Erythroblast (primary cell): ENCODE data around the gene SLC36A4.
A peak's percentile ranks its signal among the peaks of the same experiment; 100 is the strongest.
"Not testable (repeated sequence)": the region's sequence is repeated elsewhere in the genome, so short reads cannot be mapped to it uniquely, and the experiment has no call there.

Source experiments
- DNase-seq, 2 experiments: peaks; one replicate each; lab custom pipeline; 2025; lab: John Stamatoyannopoulos, UW
- GATA1 ChIP-seq: IDR thresholded peaks from 2 replicates; pipeline ENCODE4 v1.6.1; 2011; ENCODE audit warnings: low read depth, mild to moderate bottlenecking, control low read depth, low read length, moderate library complexity
- POLR2A ChIP-seq: IDR thresholded peaks from 2 replicates; pipeline ENCODE4 v1.6.1; 2011; ENCODE audit warnings: mild to moderate bottlenecking, low read length

The SLC36A4 gene

DNA sequence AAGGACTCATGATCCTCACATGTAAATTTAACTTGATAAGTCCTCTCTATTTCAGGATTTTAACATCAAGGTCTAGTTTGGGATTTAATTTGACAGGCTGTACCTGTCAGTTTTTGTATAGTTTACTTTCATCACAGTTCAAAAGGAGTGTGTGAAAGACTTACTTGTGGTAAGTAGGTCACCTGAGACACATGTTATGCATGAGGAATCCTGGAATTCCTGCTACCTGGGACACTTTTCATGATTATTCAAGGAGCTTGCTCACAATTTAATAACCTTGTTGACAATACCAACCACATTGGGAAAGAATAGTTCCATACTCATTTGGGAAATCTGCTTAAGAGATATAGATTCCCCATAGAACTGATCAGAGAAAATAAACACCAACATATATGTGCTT is 15.8 kb upstream of the SLC36A4 start:
- no peak for TF ChIP-seq GATA1
- no peak for TF ChIP-seq POLR2A
- DNase-seq, result no peak

- DNase-seq, result no peak
Observed at GRCh38 chr11:93212094-93212493, 14.3 kb upstream of the SLC36A4 start.

GRCh38 chr11:93209466-93209865 is 11.7 kb upstream of the SLC36A4 start:
- no peak for DNase-seq
- TF ChIP-seq POLR2A (no peak), GATA1 (no peak)

More at GRCh38 chr11:93212094-93212493, 14.3 kb upstream of the SLC36A4 start:
- no peak for TF ChIP-seq POLR2A
- no peak for TF ChIP-seq GATA1

GRCh38 chr11:93208663-93209270 is 11.0 kb upstream of the SLC36A4 start:
- no peak for TF ChIP-seq POLR2A
- TF ChIP-seq GATA1, result no peak
- no peak for DNase-seq

DNA sequence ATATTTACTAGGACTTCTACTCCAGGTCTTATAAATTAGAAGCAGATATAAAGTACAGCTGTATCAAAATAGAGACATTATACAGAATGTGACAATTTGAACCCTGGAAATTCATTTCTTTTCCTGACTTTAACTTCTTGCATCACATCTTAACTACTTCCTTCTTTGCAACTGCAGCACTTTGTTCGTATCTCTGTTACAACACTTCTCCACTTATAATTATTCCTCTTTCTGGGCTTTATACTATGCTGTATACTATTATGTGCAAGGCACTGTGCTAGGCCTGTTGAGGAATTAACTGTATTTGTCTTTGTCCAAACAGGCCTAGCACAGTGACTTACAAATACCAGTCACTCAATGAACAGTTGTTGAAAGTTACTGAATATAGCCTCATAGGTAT is 1.8 kb upstream of the SLC36A4 start:
- TF ChIP-seq POLR2A, result no peak
- no peak for TF ChIP-seq GATA1
- DNase-seq, result no peak

GRCh38 chr11:93198215-93198845 is 539 bp upstream of the SLC36A4 start:
- peak in 1 of 2 experiments; percentile 52 for DNase-seq
- TF ChIP-seq GATA1, result no peak
- TF ChIP-seq POLR2A, result no peak

- TF ChIP-seq POLR2A (no peak), GATA1 (no peak)
- DNase-seq, result peak in 1 of 2 experiments; percentile 63
Observed at GRCh38 chr11:93196816-93197379, 893 bp downstream of the SLC36A4 start.

- no peak for TF ChIP-seq POLR2A
- TF ChIP-seq GATA1, result no peak
- DNase-seq, result no peak
Observed at GRCh38 chr11:93194673-93195291, 3.0 kb downstream of the SLC36A4 start.

DNA sequence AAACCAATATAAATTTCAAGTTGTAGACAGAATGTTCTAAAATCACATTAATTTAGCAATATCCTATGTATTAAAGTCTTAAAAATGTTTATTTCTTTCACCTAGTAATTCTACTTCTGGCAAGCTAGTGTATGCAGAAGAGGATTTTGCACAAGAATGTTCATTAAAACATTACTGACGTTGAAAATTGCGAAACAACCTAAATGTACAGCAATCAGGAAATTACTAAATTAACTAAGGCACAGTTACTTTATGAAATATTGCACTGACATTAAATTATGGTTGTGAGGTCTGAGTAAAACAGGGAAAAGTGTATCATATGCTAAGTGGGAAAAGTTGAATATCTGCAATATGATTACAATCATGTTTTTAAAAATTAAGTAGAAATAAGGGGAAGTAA is 4.1 kb downstream of the SLC36A4 start:
- TF ChIP-seq GATA1, result no peak
- no peak for DNase-seq

GRCh38 chr11:93192163-93192562 is 5.6 kb downstream of the SLC36A4 start:
- no peak for DNase-seq
- no peak for TF ChIP-seq POLR2A
- TF ChIP-seq GATA1, result no peak

DNA sequence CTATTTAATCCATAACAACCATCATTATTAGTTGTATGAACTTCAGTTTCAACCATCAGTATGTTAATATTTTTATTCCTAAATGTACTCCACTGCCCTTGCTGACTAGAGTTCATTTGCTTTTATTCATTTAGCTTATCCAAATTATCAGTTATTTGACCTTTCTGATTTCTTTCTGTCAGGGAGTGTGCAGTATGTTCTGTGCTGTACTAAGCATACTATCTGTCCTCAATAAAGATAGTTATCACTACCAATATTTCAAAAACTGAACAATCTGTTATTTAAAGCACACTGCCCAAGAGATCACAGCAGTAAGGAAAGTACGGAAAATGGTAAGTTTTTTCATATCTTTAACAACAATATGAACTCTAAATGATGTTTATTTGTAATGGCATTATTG is 8.3 kb downstream of the SLC36A4 start:
- no peak for DNase-seq
- TF ChIP-seq GATA1 (no peak), POLR2A (no peak)

GRCh38 chr11:93188726-93189125 is 9.1 kb downstream of the SLC36A4 start:
- TF ChIP-seq GATA1 (no peak), POLR2A (no peak)
- DNase-seq, result no peak

- no peak for TF ChIP-seq POLR2A
- TF ChIP-seq GATA1, result no peak
- no peak for DNase-seq
Observed at GRCh38 chr11:93187290-93187689, 10.5 kb downstream of the SLC36A4 start.

DNA sequence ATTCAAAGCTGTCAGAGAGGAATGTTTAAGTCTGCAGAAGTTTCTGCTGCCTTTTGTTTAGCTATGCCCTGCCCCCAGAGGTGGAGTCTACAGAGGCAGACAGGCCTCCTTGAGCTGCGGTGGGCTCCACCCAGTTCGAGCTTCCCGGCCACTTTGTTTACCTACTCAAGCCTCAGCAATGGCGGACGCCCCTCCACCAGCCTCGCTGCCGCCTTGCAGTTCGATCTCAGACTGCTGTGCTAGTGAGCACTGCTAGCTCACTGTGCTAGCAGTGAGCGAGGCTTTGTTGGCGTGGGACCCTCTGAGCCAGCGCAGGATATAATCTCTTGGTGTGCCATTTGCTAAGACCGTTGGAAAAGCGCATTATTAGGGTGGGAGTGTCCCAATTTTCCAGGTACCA is 19.9 kb downstream of the SLC36A4 start:
- not testable (repeated sequence) for DNase-seq
